Neutrophil (primary cell): Measurements from ENCODE around the gene CHTOP.
A peak's percentile ranks its signal among the peaks of the same experiment; 100 is the strongest.

ENCODE experiments used
- H3K27ac ChIP-seq: fragments of 200-600 bp; sonication (generic); 2 replicates; pipeline ENCODE4 v1.5.1; 2016; ENCODE audit warnings: mild to moderate bottlenecking, moderate library complexity
- H3K27me3 ChIP-seq: fragments of 200-600 bp; sonication (generic); 2 replicates; pipeline ENCODE4 v1.6.0; 2016; ENCODE audit warnings: mild to moderate bottlenecking
- H3K36me3 ChIP-seq: fragments of 200-600 bp; sonication (generic); 2 replicates; pipeline ENCODE4 v1.5.1; 2017
- H3K4me1 ChIP-seq, 2 experiments: fragments of 200-600 bp in 1 of 2; sonication (generic) in 1 of 2; 1 replicate in 1 of 2; 2 replicates in 1 of 2; pipeline versions ENCODE4 v1.5.1 to v1.6.1; 2013 to 2016; ENCODE audit warnings: low read depth in 1 of 2, low read length in 1 of 2, mild to moderate bottlenecking in 1 of 2, moderate library complexity in 1 of 2; ENCODE audit not compliant: control insufficient read depth in 1 of 2, insufficient read depth in 1 of 2
- H3K4me3 ChIP-seq, 2 experiments: fragments of 200-600 bp in 1 of 2; sonication (generic) in 1 of 2; 1 replicate in 1 of 2; 2 replicates in 1 of 2; pipeline ENCODE4 v1.5.1; 2013 to 2016; ENCODE audit warnings: low read depth in 1 of 2, low read length in 1 of 2, mild to moderate bottlenecking in 1 of 2, moderate library complexity in 1 of 2
- H3K9me3 ChIP-seq: fragments of 200-600 bp; sonication (generic); 2 replicates; pipeline ENCODE4 v1.5.1; 2016
- CTCF ChIP-seq: fragments of 200-600 bp; sonication (generic); IDR thresholded peaks from 2 replicates; pipeline ENCODE4 v1.5.1; 2016; ENCODE audit warnings: antibody characterized with exemption

CHTOP gene

GRCh38 chr1:153629971-153630370 lies 3.9 kb upstream of the CHTOP start:
- peaks cover 27% of the 10 kb centered on the region for H3K27me3 ChIP-seq
- H3K9me3 ChIP-seq: no peaks in the 10 kb centered on the region
- no peaks in the 10 kb centered on the region for H3K36me3 ChIP-seq
- TF ChIP-seq CTCF: no peak
- H3K4me3 ChIP-seq: no peak overlapping the region
- H3K4me1 ChIP-seq: peaks cover 7 to 13% of the 10 kb centered on the region in 2 experiments
- H3K27ac ChIP-seq: no peak overlapping the region

DNA sequence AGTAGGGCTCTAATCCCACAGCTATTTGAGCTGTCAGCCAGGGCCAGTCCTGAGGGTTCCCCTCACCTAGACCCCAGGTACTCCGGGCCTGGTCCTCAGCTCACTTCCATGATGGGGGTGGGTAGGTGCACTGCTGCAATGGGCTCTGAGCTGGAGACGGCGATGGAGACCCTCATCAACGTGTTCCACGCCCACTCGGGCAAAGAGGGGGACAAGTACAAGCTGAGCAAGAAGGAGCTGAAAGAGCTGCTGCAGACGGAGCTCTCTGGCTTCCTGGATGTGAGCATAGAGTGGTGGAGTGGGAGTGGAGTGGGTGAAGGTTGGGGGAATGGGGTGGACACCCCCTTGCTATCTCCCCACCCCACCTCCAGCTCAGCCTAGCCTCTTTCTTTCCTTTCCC lies 3.5 kb upstream of the CHTOP start:
- TF ChIP-seq CTCF: no peak
- H3K4me3 ChIP-seq: no peak overlapping the region
- H3K27ac ChIP-seq: no peak overlapping the region
- H3K4me1 ChIP-seq: peaks cover 9 to 17% of the 10 kb centered on the region in 2 experiments
- no peaks in the 10 kb centered on the region for H3K36me3 ChIP-seq
- H3K9me3 ChIP-seq: no peaks in the 10 kb centered on the region
- H3K27me3 ChIP-seq: peaks cover 27% of the 10 kb centered on the region

DNA sequence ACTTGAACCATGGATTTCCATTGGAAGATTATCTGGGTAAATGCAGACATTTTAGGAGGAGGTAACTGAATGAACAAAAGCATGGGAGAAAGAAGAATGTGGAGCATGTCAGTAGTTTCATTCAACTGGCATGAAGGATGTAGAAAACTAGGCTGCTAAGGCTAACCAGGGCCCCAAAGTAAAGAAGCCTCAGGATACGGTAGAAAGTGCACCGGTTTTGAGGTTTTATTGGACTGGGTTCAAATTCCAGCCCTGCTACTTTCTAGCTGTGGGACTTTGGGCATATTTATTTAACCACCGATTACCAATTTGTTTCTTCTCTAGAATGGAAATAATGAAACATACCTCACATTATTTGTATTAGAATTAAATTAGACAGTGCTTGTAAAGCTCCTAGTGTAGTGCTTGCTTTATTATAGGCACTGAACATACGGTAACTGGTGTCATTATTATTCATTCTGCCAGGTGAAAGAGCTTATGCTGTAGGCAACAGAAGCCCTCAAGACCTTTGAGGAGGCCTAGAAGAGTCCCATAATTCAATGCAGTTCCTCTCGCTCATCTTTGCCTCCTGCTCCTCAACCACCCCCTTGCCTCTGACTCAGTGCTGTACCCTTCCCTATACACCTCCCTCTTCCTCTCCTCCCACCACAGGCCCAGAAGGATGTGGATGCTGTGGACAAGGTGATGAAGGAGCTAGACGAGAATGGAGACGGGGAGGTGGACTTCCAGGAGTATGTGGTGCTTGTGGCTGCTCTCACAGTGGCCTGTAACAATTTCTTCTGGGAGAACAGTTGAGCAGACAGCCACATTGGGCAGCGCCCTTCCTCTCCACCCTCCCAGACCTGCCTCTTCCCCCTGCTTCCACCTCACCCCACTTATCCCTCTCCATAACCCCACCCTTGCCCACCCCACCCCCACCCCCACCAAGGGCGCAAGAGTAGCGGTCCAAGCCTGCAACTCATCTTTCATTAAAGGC lies 2.5 kb upstream of the CHTOP start:
- Histone ChIP-seq H3K4me1 (peaks cover 9 to 17% of the 10 kb centered on the region in 2 experiments), H3K4me3 (no peak overlapping the region), H3K27ac (no peak overlapping the region), H3K27me3 (peaks cover 23% of the 10 kb centered on the region), H3K9me3 (no peaks in the 10 kb centered on the region), H3K36me3 (peaks cover 3% of the 10 kb centered on the region)
- TF ChIP-seq CTCF: no peak

DNA sequence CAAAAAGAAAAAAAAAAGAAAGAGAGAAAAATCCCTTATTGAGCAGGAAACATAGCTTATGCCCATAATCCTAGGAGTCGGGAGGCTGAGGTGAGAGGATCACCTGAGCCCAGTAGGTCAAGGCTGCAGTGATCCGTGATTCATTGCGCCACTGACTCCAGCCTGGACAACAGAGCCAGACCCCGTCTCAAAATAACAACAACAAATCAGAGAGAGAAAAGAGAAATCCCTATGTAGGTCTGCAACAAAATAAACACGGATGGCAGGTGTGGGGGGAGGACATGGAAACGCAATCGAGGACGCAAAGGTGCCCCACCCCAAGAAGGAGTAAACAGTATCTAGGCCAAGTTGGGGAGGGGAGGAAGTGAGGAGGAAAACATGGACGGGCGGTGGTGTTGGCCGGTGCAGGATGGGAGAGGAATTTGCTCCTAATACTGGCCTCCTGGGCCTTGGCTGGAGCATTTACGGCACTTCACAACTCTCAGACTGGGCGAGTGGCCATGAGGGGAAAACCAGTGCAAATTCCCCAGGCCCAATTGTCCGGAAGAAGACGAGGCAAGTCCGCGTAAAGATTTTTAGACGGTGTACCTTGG lies 609 bp upstream of the CHTOP start:
- no peak for TF ChIP-seq CTCF
- Histone ChIP-seq H3K36me3 (peaks cover 22% of the 10 kb centered on the region), H3K27me3 (peaks cover 4% of the 10 kb centered on the region), H3K9me3 (no peaks in the 10 kb centered on the region), H3K4me1 (peaks cover 9 to 17% of the 10 kb centered on the region in 2 experiments), H3K4me3 (peak overlapping the region; percentile 97 to 98), H3K27ac (peak overlapping the region; percentile 100)

GRCh38 chr1:153635872-153636271 lies 2.0 kb downstream of the CHTOP start:
- no peaks in the 10 kb centered on the region for H3K27me3 ChIP-seq
- H3K4me3 ChIP-seq: no peak overlapping the region
- H3K27ac ChIP-seq: no peak overlapping the region
- no peak for TF ChIP-seq CTCF
- H3K4me1 ChIP-seq: peaks cover 9 to 17% of the 10 kb centered on the region in 2 experiments
- peaks cover 48% of the 10 kb centered on the region for H3K36me3 ChIP-seq
- H3K9me3 ChIP-seq: no peaks in the 10 kb centered on the region
